Ramos (cell line): ENCODE measurements around the gene DPYD.

ENCODE experiments used
- in situ Hi-C: fragments of 300-500 bp; cut with MboI; formaldehyde crosslinking; loops from one replicate; pipeline ENCODE4 v1.14.3; 2022; ENCODE audit warnings: low sequenced_read_pairs; ENCODE audit not compliant: unreplicated experiment

DPYD gene

DNA sequence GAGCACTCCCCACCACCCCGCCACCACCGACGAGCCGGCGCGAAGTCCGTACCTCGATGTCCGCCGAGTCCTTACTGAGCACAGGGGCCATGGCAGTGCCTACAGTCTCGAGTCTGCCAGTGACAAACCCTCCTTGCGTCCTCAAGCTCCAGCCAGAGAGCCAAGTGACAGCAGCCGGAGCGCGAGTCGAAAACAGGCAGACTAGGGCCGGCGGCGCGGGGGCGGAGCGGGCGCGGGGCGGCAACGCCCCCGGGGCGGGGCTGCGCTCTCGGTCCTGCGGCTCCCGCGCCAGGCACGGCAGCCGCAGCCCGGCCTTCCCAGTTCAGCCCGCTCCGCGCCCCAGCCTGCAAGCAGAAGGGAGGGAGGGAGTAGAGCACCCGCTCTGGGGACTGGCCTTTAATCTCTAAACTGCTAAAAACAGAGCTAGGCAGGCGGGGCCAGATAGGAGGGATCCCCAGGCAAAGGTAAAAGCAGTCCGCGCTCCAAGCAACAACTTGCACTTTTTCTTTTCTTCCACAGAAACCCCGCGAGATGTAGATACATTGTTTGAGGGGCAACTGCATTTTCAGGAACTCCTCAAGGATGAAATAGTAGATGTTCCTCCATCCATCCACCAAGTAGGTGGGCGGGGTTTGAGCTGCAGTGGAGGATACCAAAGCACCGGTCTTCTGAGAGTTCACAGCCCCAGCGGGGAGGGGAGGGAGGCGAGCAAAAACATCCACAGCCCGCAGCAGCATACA, at the start of gene DPYD:
Gene DPYD, minus strand, starts transcription at position 203 of the 740 bp plus-strand sequence. Its CDS starts 112 bp downstream, at position 91.
- in situ Hi-C loops = no loop called here

DNA sequence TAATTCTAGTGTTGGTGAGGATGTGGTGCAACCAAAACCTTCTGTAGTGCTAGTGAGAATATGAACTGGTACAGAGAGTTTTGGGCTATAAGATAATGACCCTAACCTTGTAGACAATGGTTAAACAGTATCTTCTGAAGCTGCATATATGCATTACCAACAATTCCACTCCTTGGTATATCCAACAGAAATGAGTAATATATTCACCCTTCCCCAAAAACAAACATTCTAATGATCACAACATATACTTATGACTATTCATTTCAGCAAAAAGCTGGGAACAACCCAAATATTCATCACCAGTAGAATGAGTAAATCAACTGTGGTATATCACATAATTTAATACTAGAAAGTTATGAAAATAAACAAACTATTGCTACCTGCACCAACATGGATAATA, 39.6 kb upstream of the DPYD start:
- in situ Hi-C loops = no loop called here

DNA sequence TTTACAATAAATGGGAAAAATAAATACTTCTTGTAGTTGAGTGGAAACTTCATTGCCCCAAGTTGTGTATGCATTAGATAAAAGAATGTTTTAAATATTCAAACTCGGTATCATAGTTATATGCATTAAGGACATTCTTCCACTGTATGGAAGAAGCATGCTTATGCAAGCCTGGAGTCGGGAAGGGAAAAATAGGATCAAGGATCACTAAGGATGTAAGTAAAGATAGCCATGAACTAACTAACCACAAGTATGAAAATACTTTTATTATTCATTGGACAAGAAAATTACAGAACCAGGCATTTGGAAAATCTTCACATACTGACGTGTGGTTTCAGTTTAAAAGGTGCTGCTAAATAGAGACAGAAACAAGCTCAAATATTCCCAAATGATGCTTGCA, 26.9 kb upstream of the DPYD start:
- in situ Hi-C loops = no loop called here

DNA sequence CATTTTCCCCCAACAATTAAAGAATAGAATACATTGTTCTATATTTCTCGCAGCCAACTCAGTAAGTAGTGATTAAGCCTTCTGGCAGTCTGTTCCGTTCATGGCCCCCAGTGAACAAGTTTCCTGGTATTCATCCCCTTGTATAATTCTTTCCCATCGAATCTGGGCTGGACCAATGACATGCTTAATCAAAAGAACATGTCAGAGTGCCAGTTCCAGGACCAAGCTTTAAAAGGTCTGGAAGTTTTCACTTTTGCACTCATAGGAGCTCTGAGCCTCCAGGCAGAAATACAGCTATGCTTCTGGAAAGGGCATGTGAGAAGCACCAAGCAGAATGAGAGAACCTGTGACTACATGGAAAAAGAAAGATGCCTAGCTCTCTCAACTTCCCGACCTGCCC, 22.5 kb upstream of the DPYD start:
- in situ Hi-C loops = no loop called here

DNA sequence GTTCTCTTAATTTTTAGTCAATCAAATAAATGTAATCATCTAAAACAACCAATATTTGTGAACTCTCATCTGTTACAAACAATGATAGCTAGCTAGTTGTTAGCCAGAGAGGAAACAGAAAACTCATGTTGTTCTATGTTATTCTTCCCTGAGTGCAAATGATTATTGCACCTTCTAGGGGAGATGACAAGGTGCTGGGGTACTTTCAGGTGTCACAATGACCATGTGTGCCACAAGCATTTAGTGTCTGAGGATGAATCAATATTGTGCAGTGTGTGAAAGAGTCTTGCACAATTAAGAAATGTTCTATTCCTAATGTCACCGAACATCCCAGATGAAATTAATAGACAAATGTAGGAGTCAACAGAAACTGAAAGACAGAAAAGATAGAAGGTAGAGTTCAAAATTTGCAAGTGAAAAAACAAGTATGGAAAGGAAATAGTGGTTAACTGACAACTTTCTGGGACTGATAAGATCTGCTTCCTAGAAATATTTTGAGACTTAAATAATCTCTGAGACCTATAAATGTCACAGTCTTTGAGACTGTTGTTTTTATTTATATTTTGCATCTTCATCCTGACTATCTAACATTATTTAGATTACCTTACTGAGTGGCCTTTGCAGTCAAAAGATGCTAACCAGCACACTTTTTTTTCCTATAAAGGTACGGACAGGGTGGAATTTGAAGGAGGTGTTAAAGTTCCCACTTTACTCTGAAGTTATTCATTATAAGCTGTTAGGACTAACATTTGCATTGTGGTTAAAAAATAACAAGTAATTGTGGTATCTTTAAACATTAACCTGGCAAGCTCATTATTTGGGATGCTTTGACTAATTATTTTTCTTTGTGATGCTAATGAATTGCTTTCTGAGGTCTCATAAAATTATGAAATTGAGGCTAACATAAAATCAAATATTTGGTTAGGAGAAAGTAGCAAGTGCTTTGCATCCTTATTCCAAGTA, 21.6 kb upstream of the DPYD start:
- in situ Hi-C loops = no loop called here

DNA sequence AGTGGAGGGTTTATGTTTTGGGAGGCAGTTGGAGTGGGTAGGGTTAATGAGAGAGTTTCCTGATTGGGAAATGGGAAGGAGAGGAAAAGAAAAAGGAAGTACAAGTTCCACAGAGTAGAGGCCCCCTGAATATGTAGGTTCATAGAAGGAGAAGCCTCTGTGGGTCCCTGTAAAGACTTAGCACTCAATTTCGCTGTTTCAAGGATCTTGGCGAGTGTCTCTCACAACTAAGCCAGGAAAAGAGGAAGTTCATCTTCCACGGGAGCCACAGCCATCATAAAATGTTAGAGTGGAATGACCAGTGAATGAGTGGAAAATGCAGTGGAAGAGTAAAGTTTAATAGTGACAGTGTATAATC, 17.4 kb upstream of the DPYD start:
- in situ Hi-C loops = no loop called here

DNA sequence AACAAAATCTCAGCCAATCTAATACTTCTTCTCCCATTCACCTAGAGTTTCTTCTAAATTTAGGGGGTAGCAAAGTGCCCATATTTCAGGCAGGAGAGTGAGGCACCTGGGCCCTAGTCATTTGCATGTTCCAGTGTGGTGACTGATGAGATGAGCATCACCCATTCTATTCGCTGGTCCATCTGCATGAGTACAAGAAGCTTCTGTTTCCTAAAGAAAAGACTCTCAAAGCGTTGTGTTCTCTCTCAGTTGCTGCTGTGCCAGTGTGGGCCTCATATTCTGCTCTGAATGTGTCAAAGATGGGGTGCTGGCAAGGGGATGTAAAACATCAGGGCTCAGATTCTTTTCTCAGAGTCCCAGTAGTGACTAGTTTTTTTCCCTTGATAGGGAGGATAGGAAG, 16.1 kb upstream of the DPYD start:
- in situ Hi-C loops = no loop called here

DNA sequence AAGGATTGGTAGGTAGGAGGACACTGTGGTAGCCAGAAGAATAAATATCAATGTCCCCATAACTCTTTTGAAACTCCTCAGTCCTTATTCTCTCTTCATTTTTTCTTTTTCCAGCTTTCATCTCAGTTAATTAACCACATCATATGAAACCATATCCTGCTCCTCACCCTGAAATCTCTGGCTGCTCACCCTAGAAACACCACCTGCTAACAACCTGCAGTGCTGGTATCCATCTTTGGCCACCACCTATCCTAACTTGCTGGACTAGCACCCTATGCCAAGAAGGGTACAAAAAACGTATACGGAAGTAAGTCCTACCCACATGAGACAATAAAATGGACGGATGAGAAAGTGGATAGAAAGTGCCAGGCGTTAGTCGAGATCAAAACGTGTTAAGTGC, 13.7 kb upstream of the DPYD start:
- in situ Hi-C loops = no loop called here

DNA sequence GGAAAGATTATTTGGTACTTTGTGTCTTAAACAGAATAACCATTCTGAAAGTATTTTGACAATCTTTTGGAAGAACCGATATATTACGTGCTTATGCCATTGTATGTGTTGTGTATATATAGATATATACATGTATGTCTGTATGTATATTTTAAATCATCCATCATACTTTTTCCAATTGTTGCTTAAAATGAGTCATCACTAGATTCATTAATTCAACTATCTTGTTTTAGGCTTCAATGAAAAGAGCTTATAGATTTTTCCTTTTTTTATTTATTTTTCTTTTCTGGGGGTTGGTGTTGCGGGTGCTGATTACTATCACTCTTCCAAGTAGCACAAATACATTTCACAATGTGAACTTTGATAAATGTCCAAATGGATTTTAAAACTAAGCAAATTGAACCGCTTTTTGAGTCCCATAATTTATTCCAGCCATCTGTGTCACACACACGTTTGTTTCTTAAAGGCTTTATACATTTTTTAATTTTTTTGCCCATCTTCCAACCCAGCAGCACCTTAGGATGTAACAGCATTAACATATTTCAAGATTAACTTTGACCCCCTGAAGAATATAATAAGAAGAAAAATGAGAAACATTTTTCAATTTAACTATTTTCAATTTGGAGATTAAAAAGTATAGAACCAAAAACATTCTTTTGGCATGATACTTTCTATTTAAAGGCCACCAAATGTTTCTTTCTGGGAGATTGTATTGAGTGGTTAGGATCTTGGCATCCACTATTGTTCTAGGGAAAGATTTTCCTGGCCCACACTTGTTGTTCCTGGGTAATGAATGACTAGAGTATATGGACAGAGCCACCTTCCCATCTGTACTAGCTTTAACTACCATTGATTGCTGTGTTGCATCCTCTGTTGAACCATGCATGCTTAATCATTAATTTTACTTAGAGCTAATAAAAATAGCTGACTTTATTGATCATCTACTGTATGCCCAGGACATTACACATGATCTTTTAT, 9.3 kb upstream of the DPYD start:
- in situ Hi-C loops = no loop called here

DNA sequence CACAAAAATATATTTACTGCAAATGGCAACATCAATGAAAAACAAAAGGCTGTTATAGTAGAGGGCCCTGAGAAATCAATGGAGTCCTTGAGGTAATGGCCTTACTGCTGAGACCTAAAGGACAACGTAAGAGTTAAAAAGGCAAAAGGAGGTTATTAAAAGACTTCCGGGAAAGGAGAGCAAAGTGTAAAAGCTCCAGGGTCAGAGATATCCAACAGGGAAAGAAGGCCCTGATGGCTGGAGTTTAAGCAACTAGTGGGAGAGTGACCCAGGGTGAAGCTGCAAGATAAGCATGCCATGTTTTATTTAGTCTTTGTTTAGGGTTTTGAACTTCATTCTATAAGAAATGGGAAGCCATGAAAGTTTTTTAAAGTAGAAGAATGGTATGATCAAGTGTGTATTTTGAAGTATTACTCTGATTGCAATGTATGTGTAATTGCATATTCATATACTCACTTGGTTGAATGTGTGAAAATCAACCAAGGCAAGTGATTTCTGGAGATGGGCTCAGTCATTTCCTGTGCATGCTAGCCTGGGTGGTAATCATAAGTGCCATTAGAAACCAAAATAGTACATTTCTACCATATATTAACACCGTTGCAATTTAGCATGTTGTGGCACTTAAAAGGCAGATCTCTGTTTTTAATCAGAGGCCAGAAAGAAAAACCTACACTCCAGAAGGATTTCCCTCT, 5.3 kb upstream of the DPYD start:
- in situ Hi-C loops = no loop called here

DNA sequence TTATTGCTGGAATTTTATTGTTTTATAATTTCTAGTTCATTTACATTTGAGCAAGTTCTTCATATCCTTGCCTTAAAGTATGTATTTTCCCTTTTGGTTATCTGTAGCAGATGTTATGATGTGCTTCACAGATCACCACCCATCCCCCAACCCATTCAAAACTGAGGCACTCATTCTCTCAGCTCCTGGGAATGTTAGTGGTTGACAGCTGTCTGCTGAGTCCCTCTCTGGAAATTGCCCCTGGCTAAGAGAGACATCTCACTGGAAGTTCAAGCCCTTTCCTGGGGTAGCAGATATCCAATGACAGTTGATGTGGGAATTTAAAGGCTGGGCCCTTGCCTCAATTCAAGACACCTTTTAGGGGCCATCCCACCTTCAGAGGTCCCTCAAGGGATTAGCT, 4.3 kb upstream of the DPYD start:
- in situ Hi-C loops = no loop called here

DNA sequence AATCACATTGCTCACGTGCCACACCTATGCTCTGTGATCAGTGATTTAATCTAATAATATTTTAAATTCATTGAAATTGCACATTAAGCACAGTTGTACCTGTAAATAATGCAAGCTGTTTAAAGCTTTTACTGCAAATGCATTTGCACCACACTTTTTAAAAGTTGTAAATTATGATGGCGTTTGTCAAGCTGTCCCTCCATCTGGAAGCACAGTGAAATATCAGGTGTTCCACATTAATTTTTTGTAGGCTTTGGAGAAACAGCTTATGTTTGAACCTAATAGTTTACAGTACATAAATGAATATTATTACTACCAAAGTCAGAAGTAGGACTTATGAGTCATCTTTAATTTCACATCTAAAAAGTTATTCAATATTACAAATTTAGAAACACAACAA, 3.0 kb upstream of the DPYD start:
- in situ Hi-C loops = no loop called here

DNA sequence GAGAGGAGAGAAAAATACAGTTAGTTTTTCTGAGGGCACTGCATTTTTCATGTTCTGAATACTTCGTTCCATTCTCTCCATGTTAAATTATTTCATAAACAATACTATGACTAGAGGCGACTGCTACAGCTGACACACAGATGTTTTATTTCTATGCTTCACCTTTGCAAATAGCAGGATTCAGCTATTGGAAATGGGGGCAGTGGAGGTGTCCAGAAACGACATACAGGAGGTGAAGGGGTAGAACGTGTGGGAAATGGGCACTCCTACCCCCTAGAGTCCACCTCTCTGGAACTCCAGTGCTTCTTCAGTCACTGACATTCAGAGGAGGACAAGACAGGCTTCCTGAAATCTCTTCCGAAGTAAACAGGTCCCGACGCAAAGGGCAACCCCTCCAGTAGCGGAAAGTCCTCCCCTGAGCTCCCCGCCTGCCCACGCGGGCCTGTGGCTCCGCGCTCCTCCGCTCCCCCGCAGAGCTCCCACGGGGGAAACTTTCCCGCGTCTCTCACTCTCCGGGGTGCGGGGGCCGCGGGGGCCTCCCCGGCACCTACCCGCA, 480 bp downstream of the DPYD start:
- in situ Hi-C loops = no loop called here

DNA sequence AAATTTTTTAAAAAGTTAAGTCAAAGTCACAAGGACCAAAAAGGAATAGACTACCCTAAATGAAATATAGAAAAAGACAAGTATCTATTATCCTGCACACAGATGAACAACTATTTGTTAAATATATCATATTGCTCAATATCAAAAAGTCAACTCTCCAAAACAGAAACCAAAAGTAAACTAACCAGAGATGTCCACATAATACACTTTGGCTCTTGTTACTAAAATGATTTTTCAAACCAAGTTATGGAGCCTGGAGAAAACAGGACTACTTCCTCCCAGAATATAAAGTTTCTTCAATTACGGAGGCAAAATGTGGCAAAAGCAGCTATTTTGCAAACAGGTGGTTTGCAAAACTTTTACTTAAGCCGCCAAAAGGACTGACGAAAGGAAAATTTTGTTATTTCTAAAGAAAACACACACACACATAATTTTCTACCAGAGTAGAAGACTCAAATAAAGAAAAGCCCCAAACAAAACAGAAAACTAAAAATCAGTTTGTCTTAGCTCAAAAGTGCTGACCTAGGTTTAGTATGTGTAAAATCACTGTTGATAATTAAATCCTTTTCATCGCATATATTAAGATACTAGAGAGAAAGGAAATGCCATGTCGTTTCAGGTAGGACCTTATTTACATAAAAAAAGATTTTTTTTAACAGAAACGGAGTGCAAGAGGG, 1.1 kb downstream of the DPYD start:
- in situ Hi-C loops = no loop called here

DNA sequence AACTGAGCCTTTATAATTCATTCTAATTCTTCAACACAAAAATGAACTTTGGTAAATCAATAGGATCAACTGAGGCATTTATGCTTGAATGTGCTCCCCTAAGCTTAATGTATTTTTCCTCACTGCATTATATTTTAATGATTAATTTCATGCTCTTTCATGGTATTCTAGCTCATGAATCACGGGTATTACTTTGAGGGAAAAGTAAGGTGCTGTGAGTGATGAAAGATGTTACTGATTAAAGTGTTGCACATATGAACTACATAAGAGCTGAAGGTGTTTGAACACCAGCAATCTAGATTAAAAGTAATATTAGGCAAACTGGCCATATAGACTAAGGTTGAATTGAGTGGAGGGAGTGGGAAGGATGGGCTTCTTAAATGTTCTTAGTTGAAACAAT, 1.9 kb downstream of the DPYD start:
- in situ Hi-C loops = no loop called here

DNA sequence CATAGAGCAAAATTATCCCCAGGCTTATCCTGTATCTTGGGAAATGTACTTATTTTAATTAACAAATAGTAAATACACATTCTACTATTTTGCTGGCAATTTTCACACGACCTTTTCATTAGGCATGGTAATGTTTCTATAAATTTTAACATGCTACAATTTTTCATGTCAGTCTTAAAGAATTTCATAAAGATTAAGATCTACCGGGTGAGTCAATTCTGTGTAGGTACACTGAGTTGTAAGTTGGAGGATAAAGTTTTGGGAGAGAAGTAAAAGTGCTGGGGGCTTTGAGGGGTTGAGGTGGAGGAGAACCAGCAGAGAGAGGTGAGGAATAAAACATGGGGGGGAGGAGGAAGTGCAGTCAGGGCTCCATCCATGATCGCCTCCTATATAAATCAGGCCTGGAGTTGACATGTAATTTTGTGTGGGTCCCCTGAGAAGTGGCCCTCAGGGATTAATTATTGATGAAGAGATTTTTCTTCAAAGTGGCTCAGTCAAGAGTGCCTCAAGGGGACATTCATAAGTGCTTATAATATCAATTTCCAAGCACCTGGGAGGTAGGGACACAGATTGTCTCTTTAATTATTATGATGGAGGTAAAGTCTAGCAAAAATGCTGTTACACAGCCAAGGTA, 7.2 kb downstream of the DPYD start:
- in situ Hi-C loops = no loop called here

DNA sequence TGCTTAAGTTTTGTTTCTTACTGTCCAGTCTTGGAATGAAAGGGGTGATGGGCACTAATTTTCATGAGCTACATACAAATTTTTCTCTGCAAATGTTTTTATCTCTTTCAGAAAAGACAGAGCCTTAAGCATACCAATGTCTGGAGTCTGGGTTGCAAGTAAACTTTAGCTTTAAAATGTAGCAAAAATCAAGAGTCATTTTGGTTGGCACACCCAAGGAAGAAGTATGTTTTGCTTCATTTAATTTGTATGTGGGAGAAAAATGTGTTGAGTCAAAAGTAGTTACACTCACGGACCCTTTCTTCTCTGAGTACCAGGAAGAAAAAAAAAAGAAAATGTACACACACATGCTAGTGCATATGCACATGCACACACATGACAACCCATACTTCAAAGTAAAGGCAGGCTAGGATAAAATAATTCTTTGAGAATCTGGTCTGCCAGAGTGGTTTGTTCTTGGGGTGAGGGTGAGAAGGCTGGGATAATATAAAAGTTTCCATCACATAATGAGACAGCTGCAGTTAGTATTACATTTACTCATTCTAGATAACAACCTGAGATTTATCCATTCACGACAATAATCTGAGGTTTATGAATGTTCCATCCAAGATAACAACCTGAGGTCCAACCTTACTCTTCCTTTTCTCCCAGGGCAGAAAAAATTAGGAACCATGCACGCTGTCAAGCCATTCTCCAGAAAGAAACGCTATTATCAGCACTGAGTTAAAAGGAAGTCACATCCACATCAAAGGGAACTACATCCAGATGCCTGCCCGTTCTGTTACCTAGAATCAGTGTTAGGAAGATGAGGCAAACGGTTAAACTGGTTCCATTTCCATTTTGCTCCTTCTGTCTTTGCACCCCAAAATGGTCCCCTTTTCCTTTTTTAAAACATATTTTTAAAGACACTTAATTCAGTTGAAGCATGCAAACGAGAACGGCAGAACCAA, 9.3 kb downstream of the DPYD start:
- in situ Hi-C loops = no loop called here
